Head of caudate nucleus (tissue), 42 donors: ENCODE results near the gene TTLL1.

Experiments used
- DNase-seq, 42 donors: peaks; one replicate each; pipeline versions ENCODE4 v3.0.0 to v3.0.0-alpha.2; 2020 to 2021; ENCODE audit warnings: mixed read lengths in 7 of 42
- intact Hi-C: fragments of 100-400 bp; cut with DNase I; formaldehyde crosslinking; loops from one replicate; pipeline ENCODE4 v1.15.0; 2022

Gene TTLL1

DNA sequence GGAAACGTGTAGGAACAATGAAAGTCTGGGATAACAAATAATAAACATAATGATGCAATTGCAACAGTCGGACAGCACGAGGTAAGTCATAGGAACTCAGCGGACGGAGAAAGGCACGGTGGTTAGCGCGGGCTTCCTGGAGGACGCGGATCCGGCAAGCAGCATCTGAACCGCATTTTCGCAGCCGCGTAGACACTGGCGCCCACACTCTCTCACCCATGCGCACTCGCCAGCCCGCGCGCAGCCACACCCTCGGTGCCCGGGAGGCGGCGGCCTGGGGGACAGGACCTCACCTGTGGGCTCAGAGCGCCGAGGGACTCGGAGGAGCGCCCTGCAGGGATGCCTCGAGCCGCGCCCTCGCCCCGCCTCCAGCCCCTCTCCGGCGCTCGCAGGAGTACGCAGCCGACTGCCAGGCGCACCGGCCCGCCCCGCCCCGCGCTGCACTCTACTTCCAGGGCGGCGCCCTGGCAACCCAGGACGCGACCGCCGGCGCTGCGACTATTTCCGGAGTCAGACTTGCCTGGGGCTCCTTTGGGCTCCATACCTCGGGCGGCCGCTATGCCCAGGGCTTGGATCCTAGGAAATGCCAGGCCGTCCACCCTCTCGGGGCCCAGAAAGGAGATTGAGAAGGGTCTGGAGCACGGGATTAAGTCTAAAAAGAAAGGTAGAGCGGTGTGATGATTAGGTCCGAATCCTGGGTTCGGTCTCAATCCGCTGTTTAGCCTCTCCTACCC lies at the start of gene TTLL1:
TSS of gene TTLL1 (minus strand) at position 408 of the 734 bp plus-strand sequence. CDS start 13,805 bp downstream, outside the sequence.
- intact Hi-C loops, result no loop called here
- peak; percentile 77 to 96 (median 90) for DNase-seq

- intact Hi-C loops, result no loop called here
- no peak for DNase-seq
These were observed 47.6 kb upstream of the TTLL1 start for GRCh38 chr22:43136801-43137200.

GRCh38 chr22:43136255-43136654 lies 47.1 kb upstream of the TTLL1 start:
- intact Hi-C loops, result no loop called here
- peak in 23 of 42 donors; percentile 16 to 68 (median 37) for DNase-seq

DNA sequence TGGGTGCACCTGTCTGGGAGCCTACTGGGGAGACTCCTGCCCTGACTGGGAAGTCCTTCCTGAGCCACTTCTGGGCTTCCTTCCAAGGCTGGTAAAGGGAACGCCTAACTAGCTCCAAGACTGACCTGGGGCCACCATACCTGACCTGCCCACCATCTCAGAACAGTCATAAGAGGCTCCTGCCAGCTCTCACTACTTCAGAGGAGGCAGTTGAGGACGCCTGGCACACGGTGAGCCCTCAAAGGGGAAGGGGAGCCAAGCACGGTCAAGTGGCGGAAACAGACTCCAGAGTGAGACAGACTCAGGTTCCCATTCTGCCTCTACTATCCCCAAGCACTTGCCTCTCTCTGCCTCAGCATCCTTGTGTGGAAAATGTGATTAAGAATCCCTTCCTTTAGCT lies 46.4 kb upstream of the TTLL1 start:
- intact Hi-C loops, result no loop called here

GRCh38 chr22:43134553-43134952 lies 45.4 kb upstream of the TTLL1 start:
- intact Hi-C loops, result no loop called here
- DNase-seq, result no peak

More for the DNA sequence above, 46.4 kb upstream of the TTLL1 start:
- no peak for DNase-seq

GRCh38 chr22:43133401-43133800 lies 44.2 kb upstream of the TTLL1 start:
- intact Hi-C loops, result no loop called here

DNA sequence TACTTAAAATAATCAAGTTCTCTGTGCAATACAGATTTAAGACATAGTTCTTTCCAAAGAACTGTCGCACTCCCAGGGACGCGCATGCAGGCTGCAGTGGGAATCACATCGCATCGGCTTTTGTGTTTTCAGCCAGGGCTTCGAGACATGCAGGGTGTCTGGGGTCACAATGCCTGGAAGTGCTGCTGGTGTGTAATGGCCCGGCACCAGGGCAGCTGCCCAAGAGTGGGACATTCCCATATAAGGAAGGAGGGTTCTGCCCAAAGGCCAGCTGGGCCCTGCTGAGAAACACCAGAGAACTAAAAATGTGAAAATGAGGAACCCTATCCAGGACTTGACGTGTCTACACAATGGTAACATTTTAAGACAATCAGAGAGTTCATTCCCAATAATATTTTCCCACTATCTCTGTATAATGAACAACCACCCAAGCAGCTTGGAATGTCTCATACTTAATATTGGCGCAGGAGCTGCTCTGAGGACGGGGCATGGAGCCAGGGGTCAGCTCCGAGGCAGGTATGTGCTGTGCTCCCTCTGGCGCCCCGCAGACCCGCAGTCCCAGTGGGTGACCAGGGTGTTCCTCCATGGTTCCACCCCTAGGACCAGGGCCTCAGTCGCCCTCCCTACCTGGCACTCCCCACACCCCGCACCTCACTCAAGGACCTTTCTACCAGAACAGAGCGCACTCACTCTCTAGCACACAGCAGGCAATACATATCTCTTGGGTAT lies 42.7 kb upstream of the TTLL1 start:
- DNase-seq, result no peak
- intact Hi-C loops, result no loop called here

More at GRCh38 chr22:43133401-43133800, 44.2 kb upstream of the TTLL1 start:
- DNase-seq, result no peak

GRCh38 chr22:43129426-43130425 lies 40.5 kb upstream of the TTLL1 start:
- intact Hi-C loops, result no loop called here
- DNase-seq, result no peak

- intact Hi-C loops, result no loop called here
- DNase-seq, result no peak
These were observed 39.8 kb upstream of the TTLL1 start for GRCh38 chr22:43128928-43129424.

DNA sequence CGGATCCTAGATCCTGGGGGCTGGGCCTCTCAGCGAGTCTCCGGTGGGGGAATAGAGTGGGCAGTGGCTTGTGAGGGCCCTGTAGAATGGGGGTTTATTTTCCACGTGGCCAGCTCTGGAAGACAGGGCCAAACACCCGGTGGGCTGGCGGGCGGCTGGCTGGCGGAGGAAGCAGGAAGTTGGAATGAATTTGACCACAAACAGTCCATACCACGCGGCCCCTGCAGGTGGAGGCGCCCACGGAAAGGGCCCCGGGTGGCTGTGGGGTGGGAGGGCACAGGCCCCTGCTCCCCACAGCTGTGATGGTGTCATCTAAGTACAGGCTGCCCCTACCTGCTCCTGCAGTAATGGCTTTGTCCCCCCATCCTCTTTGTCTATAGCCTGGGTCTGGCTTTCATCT lies 38.9 kb upstream of the TTLL1 start:
- intact Hi-C loops, result no loop called here
- DNase-seq, result no peak

DNA sequence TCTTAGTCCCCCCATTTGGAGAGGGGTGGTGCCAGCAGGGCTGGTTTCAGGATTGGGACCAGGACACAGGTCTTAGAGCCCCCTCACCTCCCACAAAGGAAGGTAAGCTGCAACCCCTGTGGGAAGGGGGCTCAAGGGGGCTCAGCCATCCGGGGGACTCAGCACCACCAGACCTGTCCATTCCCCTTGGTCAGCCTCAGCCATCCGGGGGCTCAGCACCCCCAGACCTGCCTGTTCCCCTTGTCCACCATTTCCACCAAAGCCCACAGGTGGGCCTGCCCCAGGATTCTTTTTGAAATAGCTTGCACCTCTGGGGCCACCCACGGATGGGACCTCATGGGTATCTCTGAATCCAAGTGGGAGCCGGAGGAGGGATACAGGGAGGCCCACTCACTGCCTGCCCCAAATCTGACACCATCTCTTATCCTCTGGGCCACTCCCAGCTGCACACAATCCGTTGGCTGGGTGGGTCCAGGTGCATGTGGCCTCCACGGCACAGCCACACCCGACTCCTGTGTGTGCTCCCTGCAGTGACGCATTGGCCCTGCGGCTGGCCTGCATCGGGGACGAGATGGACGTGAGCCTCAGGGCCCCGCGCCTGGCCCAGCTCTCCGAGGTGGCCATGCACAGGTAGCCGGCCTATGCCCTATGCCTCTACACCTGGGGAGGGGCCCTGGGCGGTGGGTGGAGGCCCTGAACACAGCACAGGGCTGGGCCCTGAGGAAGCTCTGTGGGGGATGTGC lies 38.1 kb upstream of the TTLL1 start:
- intact Hi-C loops, result no loop called here

GRCh38 chr22:43126501-43127165 lies 37.4 kb upstream of the TTLL1 start:
- intact Hi-C loops, result no loop called here
- DNase-seq, result no peak

More for the DNA sequence above, 38.1 kb upstream of the TTLL1 start:
- DNase-seq, result no peak

DNA sequence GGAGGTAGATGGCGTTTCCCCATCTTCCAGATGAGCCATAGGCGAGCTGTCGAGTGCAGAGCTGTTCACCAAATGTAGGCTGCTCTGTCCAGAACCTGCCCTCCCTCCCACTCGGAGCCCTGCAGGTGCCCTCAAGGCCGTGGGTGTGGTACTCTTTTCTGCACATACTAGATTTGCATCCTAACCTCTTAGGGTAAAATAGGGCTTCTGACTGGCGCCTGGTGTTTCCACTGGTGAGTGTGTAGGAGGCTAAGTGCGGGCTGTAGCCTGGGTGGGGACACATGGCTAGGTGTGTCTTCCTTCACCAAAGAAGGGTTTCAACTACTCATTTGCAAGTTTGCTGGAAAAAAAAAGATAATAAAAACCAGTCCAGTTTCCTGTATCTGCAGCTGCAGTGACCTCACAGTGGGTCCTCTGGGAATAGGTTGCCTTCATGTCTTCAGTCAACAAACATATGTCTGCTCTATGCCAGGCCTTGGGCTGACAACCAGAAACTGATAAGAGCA lies 29.8 kb upstream of the TTLL1 start:
- peak in 1 of 42 donors; percentile 13 for DNase-seq
- intact Hi-C loops, result no loop called here

GRCh38 chr22:43118024-43118849 lies 29.0 kb upstream of the TTLL1 start:
- no peak for DNase-seq
- intact Hi-C loops, result no loop called here

DNA sequence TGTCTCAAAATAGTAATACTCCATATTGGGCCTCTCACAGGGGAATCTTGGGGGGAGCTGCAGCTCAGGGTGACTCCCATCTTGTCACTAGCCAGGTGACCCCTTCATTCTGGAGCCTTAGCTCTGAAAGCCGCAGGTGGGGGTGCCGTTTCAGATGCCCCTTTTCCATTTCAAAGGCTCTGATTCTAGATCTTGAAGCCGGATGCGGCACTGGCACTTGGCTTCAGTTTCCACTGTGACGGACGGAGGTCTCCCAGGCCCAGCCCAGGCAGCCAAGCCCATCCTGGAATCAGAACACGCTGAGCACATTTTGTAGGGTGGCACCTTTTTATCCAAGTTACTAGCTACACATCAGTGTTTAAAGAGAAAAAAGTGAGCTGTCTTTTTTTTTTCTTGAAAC lies 27.7 kb upstream of the TTLL1 start:
- DNase-seq, result no peak
- intact Hi-C loops, result no loop called here

- no peak for DNase-seq
- intact Hi-C loops, result no loop called here
These were observed 25.8 kb upstream of the TTLL1 start for GRCh38 chr22:43114958-43115357.
